MM.1S (cell line): ENCODE data around the gene RIPPLY2.

Experiments used
- DNase-seq: peaks from one replicate; pipeline ENCODE4 v3.0.0-alpha.2; 2015
- H2AFZ ChIP-seq: fragments of 300-600 bp; sonication (generic); 2 replicates; pipeline ENCODE4 v1.6.0; 2016; ENCODE audit warnings: antibody characterized with exemption, low read length
- H3F3A ChIP-seq: fragments of 300-600 bp; sonication (generic); 2 replicates; pipeline ENCODE4 v1.6.1; 2016; ENCODE audit warnings: mild to moderate bottlenecking, antibody characterized with exemption, low read length, moderate library complexity, mixed read lengths; ENCODE audit not compliant: insufficient read depth
- H3K27ac ChIP-seq: fragments of 300-600 bp; sonication (generic); 2 replicates; pipeline ENCODE4 v1.5.1; 2016; ENCODE audit warnings: mild to moderate bottlenecking, low read length
- H3K27me3 ChIP-seq: fragments of 300-600 bp; sonication (generic); replicated peaks from 2 replicates; pipeline ENCODE4 v1.6.0; 2016; ENCODE audit warnings: low read length; ENCODE audit not compliant: insufficient read depth
- H3K36me3 ChIP-seq: fragments of 300-600 bp; sonication (generic); replicated peaks from 2 replicates; pipeline ENCODE4 v1.6.1; 2016; ENCODE audit warnings: mild to moderate bottlenecking, low read length, mixed read lengths; ENCODE audit not compliant: insufficient read depth
- H3K4me1 ChIP-seq: fragments of 300-600 bp; sonication (generic); 2 replicates; pipeline ENCODE4 v1.6.1; 2016; ENCODE audit warnings: low read length, mixed read lengths
- H3K4me2 ChIP-seq: fragments of 300-600 bp; sonication (generic); 2 replicates; pipeline ENCODE4 v1.6.0; 2016; ENCODE audit warnings: low read depth, low read length
- H3K4me3 ChIP-seq: fragments of 300-600 bp; sonication (generic); 2 replicates; pipeline ENCODE4 v1.5.1; 2016; ENCODE audit warnings: low read length, mixed read lengths
- H3K79me2 ChIP-seq: fragments of 300-600 bp; sonication (generic); 2 replicates; pipeline ENCODE4 v1.6.1; 2016; ENCODE audit warnings: mixed run types, low read length, mixed read lengths
- H3K9ac ChIP-seq: fragments of 300-600 bp; sonication (generic); 2 replicates; pipeline ENCODE4 v1.6.1; 2016; ENCODE audit warnings: low read length, mixed read lengths
- H3K9me2 ChIP-seq: fragments of 300-600 bp; sonication (generic); replicated peaks from 2 replicates; pipeline ENCODE4 v1.6.1; 2016; ENCODE audit warnings: mild to moderate bottlenecking, low read length, mixed read lengths; ENCODE audit not compliant: insufficient read depth
- H3K9me3 ChIP-seq: fragments of 300-600 bp; sonication (generic); replicated peaks from 2 replicates; pipeline ENCODE4 v1.6.1; 2016; ENCODE audit warnings: mild to moderate bottlenecking, low read length, mixed read lengths; ENCODE audit not compliant: insufficient read depth
- H4K20me1 ChIP-seq: fragments of 300-600 bp; sonication (generic); 2 replicates; pipeline ENCODE4 v1.6.1; 2016; ENCODE audit warnings: mild to moderate bottlenecking, low read length, moderate library complexity, mixed read lengths; ENCODE audit not compliant: insufficient read depth
- EZH2 ChIP-seq: fragments of 300-600 bp; sonication (generic); optimal IDR thresholded peaks from 2 replicates; pipeline ENCODE3; 2017; ENCODE audit warnings: low read depth, mild to moderate bottlenecking, antibody characterized with exemption, low read length, mixed read lengths
- EZH2phosphoT487 ChIP-seq: fragments of 300-600 bp; sonication (generic); IDR thresholded peaks from 2 replicates; pipeline ENCODE4 v1.6.1; 2018; ENCODE audit warnings: antibody characterized with exemption, low read length
- TF ChIP-seq, protein P1 (sequence below): fragments of 300-600 bp; sonication (generic); IDR thresholded peaks from 2 replicates; pipeline ENCODE4 v1.5.1; 2016; ENCODE audit warnings: antibody characterized with exemption, low read length, mixed read lengths

Gene RIPPLY2

DNA sequence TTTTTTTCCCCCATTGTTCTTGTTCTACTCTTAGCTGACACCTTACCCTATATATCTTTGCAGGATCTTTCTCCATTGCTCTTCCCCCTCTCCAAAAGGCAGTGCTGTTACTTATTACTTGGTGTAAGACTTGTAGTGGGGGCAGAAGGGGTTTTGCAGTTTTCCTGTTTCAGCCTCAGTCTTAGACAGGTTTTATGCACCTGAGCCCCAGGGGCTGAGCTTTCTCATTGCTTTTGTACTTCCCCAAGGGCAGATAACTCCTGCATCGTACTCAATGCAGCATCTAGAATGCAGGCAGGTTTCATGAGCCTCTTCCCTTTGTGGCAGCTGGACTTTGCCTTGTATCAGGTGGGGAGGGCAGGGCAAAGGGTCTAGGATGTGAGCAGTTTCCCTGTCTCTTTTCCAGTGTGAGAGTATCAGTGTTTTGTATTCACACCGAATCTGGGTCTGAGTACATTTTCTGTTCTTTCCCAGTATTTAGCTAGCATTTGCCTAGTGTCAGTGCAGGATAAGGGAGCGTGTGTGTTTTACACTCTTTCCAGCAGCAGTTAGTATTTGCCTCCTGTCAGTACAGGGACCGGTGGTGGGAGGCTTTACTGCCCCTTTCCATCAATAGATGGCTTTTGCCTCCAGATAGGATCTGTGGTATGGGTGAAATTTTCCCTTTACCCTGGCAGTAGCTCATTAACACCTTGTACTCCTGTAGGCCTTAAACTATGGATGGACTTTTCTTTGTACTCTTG is 25.9 kb downstream of the RIPPLY2 start:
- H3K9me3 ChIP-seq = no peaks in the 10 kb centered on the region
- H3K27me3 ChIP-seq = no peaks in the 10 kb centered on the region
- H3K36me3 ChIP-seq = no peaks in the 10 kb centered on the region
- H3K9me2 ChIP-seq = no peaks in the 10 kb centered on the region
- peak overlapping the region; percentile 51 for H3K4me2 ChIP-seq
- DNase-seq = peak; percentile 79
- H2AFZ ChIP-seq = no peak overlapping the region
- H3K9ac ChIP-seq = no peak overlapping the region; the same call in 1 of the 2 replicates
- H4K20me1 ChIP-seq = no peaks in the 10 kb centered on the region
- H3K4me1 ChIP-seq = peaks cover 3% of the 10 kb centered on the region; the same call in 1 of the 2 replicates
- H3F3A ChIP-seq = 0 out of 2 replicates have a peak, but pooled peaks cover 7% of the 10 kb centered on the region
- no peak overlapping the region for H3K4me3 ChIP-seq
- H3K79me2 ChIP-seq = peaks cover 86% of the 10 kb centered on the region
- no peak for TF ChIP-seq EZH2
- no peak for TF ChIP-seq EZH2phosphoT487
- TF ChIP-seq, protein P1, sequence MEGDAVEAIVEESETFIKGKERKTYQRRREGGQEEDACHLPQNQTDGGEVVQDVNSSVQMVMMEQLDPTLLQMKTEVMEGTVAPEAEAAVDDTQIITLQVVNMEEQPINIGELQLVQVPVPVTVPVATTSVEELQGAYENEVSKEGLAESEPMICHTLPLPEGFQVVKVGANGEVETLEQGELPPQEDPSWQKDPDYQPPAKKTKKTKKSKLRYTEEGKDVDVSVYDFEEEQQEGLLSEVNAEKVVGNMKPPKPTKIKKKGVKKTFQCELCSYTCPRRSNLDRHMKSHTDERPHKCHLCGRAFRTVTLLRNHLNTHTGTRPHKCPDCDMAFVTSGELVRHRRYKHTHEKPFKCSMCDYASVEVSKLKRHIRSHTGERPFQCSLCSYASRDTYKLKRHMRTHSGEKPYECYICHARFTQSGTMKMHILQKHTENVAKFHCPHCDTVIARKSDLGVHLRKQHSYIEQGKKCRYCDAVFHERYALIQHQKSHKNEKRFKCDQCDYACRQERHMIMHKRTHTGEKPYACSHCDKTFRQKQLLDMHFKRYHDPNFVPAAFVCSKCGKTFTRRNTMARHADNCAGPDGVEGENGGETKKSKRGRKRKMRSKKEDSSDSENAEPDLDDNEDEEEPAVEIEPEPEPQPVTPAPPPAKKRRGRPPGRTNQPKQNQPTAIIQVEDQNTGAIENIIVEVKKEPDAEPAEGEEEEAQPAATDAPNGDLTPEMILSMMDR = no peak
- H3K27ac ChIP-seq = peak overlapping the region; percentile 66

DNA sequence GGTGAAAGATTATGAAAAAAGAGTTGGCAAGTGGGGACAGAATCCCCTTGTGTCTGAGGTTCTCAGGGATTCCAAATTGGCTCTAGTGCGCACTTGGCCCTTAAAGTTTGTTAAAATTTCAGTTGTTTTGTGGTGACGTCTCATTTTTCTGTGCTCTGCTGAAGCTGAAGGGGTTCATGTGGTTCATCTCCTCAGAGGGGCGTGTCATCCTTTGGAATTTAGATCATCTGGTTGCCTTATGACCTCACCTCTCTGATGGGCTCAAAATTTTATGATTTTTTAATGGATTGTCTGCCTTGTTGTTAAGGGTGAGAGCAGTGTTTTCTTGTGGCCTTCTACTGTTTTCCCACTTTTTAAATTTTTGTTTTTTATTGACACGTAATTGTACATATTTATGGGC is 26.6 kb downstream of the RIPPLY2 start:
- peak overlapping the region; percentile 51 for H3K4me2 ChIP-seq
- H3K27ac ChIP-seq = peak overlapping the region; percentile 66; the same call in 1 of the 2 replicates
- no peak overlapping the region for H3K4me3 ChIP-seq
- H3K9me2 ChIP-seq = no peaks in the 10 kb centered on the region
- peaks cover 81% of the 10 kb centered on the region for H3K79me2 ChIP-seq
- H3K9me3 ChIP-seq = no peaks in the 10 kb centered on the region
- DNase-seq = no peak
- H3K4me1 ChIP-seq = peaks cover 3% of the 10 kb centered on the region; the same call in 1 of the 2 replicates
- no peaks in the 10 kb centered on the region for H3K36me3 ChIP-seq
- H4K20me1 ChIP-seq = no peaks in the 10 kb centered on the region
- no peaks in the 10 kb centered on the region for H3K27me3 ChIP-seq
- H3F3A ChIP-seq = 0 out of 2 replicates have a peak, but pooled peaks cover 7% of the 10 kb centered on the region
- H2AFZ ChIP-seq = no peak overlapping the region
- no peak for TF ChIP-seq EZH2phosphoT487
- H3K9ac ChIP-seq = no peak overlapping the region; the same call in 1 of the 2 replicates

DNA sequence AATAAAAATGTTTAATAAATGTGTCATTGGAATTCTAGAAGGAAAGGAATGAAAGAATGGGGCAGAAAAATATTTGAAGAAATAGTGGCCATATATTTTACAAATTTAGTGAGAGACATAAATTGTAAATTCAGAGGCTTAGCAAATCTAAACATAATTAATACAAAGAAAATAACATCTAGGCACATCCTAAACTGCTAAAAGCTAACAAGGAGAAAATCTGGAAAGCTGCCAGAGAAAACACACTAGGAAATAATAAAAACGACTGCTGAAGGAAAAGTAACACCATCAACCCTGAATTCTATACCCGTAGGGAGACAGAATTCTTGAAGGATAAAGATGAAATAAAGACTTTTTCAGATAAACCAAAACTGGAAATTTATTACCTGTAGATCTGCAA is 30.1 kb downstream of the RIPPLY2 start:
- Histone ChIP-seq H3K36me3 (no peaks in the 10 kb centered on the region), H3K9ac (no peak overlapping the region), H3K4me3 (no peak overlapping the region), H3K4me1 (peaks cover 3% of the 10 kb centered on the region; the same call in 1 of the 2 replicates), H3K9me3 (no peaks in the 10 kb centered on the region), H3K27ac (no peak overlapping the region), H3K4me2 (no peak overlapping the region), H3F3A (0 out of 2 replicates have a peak, but pooled peaks cover 7% of the 10 kb centered on the region), H3K27me3 (no peaks in the 10 kb centered on the region), H4K20me1 (no peaks in the 10 kb centered on the region), H3K9me2 (no peaks in the 10 kb centered on the region), H3K79me2 (peaks cover 79% of the 10 kb centered on the region), H2AFZ (no peak overlapping the region)
- no peak for DNase-seq
- TF ChIP-seq EZH2 (no peak), EZH2phosphoT487 (no peak)
- TF ChIP-seq, protein P1 = no peak

DNA sequence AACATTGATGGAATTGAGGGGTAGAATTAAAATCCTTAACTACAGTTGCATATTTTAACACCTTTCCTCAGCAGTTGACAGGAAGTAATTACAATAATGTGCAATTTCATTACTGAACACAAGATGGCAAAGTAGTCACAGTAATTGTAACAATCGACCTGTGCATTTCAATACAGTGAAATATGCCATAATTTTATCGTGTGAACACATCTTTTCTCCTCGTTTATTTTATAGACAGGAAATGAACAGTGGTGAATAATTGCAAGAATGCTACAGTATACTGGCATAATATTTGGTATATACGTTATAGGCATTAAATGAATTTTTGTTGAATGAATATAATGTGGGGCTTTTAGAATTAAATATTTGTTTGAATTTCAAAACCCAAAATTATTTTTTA is 31.4 kb downstream of the RIPPLY2 start:
- no peaks in the 10 kb centered on the region for H3K27me3 ChIP-seq
- no peak overlapping the region for H3K9ac ChIP-seq
- no peaks in the 10 kb centered on the region for H3K9me2 ChIP-seq
- no peak overlapping the region for H2AFZ ChIP-seq
- H3K79me2 ChIP-seq = peaks cover 87% of the 10 kb centered on the region
- no peak overlapping the region for H3K4me3 ChIP-seq
- H3K27ac ChIP-seq = no peak overlapping the region
- no peaks in the 10 kb centered on the region for H4K20me1 ChIP-seq
- H3K36me3 ChIP-seq = no peaks in the 10 kb centered on the region
- TF ChIP-seq EZH2 (no peak), EZH2phosphoT487 (no peak)
- TF ChIP-seq, protein P1 = peak; percentile 68
- H3K9me3 ChIP-seq = no peaks in the 10 kb centered on the region
- peak; percentile 62 for DNase-seq
- H3K4me2 ChIP-seq = no peak overlapping the region
- H3F3A ChIP-seq = 0 out of 2 replicates have a peak, but pooled peaks cover 2% of the 10 kb centered on the region
- peaks cover 3% of the 10 kb centered on the region; the same call in 1 of the 2 replicates for H3K4me1 ChIP-seq
